GM18498 (cell line): ENCODE data around the gene RUBCN.
"Not testable (repeated sequence)": the region's sequence is repeated elsewhere in the genome, so short reads cannot be mapped to it uniquely, and the experiment has no call there.

Experiments
- ATAC-seq: cut with Tn5 transposase; IDR thresholded peaks from one replicate; pipeline ENCODE4 v1.9.1; 2021; ENCODE audit warnings: mild to moderate bottlenecking, moderate library complexity; ENCODE audit not compliant: unreplicated experiment

RUBCN gene

DNA sequence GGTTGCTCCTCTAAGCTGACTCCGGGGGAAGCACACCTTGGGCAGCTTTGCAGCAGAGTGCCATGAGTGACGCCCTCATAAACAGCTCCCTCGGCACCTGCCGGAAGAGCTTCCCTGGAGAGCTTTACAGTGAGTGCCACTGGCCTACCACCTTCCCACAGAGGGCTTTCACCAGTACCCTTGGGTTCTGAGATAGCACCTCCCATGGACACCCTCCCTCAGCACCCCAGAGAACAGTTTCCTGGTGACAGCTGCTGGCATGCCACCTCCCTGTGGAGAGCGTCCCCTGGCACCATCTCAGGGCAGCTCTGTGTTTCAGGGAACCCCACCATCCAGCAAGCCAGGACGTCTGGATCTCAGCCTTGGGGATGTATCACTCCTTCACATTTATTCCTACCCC, 49.1 kb downstream of the RUBCN start:
- ATAC-seq = no peak

- ATAC-seq = no peak
These were observed 49.8 kb downstream of the RUBCN start for GRCh38 chr3:197686899-197687298.

GRCh38 chr3:197685546-197685945, 51.2 kb downstream of the RUBCN start:
- ATAC-seq = no peak

DNA sequence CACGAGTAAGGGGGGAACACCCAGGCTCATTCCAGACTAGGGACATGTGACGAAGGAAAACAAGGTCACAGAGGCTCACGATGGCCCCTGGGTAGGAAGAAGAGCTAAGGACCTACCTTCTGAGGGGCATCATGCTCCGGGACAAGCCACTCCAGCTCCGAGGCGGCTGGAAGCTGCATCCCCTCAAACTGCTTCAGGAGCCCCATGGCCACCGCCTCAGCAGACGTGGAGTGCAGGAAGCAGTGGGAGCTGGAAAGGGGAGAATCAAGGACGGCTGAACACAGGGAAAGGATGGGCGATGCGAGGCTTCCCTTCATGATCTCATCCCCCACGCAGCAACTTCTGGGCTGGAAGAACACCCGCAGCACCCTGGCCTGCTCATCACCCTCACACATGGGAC, 53.5 kb downstream of the RUBCN start:
- ATAC-seq = no peak

GRCh38 chr3:197682713-197683112, 54.0 kb downstream of the RUBCN start:
- no peak for ATAC-seq

DNA sequence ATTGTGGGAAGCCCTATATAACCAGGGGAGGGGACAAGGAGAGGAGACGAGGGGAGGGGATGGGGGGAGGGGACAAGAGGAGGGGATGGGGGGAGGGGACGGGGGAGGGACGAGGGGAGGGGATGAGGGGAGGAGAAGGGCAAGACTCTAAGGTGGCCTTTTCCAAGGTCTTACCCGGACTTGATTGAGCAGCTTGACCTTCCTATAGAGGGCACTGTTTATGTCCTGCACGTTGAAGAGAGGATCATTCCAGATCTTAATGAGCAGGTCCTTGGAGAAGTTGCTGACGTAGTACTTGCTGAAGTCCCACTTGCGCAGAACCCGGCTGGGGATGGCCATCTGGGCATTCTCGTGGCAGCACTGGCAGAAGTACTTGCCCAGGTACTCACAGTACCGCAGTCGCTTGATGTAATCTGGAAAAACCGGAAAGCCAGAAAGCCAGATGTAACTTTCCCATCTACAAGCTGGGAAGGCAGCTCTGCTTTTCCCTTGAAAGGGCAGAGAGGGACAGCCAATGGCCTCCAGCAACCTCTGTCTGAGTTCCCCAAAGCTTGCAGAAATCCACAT, 55.7 kb downstream of the RUBCN start:
- no peak for ATAC-seq

DNA sequence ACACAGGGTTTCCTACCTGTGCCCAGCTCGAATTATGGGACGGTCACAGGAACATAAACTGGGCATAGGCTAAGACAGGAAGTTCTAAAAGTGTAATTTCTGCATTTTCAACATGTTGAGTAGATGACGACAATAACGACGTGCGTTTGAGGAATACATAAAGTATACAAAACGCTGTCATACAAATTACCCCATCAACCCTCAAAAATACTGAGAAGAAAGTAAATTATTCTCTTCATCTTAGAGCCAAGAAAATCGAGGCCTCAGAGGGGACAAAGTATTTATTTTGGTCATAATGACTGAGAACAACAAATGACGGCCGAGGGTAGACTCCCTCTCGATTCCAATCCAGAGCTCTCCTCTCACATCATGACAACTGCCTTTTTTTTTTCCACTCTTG, 60.8 kb downstream of the RUBCN start:
- ATAC-seq = no peak

DNA sequence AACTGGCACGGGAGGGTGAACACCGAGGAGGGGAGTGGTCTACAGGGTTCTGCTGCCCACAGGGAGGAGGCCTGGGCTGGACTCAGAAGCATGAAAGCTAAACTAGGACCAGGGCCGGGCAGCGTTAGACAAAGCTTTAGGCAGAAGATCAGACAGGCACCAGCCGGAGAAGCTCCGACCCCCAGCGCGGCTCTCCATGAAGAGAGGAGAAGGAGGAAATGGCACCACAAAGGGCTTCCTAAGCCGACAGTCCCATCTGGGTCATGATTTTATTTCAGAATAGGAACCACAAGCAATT, 61.2 kb downstream of the RUBCN start:
- no peak for ATAC-seq

DNA sequence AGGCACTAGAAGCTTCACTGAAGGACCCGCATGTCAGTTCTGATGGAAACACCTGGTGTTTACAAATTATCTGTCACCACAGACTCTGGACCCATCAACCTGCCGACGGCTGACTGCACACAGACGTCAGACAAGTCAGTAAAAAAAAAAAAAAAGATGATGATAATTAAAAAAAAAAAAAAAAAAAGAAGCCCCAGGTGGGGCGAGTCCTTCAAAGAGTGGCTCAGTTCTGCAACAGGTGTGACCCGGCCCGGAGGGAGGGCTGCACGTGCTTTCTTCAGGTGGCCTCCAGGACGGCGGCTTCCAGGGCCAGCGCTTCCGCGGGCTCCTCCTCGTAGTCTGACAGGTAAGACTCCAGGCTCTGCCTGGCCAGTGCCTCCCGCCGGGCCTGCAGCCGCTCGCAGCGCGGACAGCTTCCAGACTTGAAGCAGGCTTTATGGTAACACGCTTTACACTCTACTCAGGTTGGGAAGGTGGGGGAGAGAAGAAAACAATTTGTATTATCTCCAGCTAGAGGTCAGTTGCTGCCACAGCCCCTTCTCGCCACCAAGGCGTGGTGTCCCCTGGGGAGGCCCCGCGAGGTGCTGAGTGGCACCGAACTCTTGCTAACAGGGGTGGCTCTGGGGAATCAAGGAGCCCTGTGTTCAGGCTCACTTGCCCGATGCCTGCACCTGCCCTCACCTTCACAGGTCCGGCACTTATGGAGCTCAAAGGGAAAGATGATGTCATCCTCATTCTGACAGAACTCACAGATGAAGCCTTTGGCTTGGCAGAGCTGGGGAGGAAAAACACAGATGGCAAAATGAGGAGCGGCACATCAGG, 61.8 kb downstream of the RUBCN start:
- ATAC-seq = no peak

DNA sequence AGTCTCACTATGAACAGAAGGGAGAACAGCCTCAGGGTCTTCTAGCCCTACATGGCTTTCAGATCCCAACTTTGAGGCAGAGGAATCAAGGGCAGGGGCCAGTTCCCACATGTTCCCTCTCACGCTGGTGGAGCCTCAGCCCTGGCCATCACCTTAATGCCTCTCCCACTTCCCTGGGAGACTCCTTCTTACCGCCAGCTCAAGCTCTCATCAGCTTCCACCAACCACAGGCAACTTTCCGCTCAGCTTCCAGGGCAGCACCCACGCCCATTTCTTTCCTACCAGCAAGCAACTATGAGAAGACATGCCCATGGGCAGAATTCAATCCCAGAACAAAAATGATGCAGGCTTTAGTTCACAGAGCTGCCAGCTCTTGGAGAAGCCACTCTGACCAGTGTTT, 63.5 kb downstream of the RUBCN start:
- ATAC-seq = no peak

- ATAC-seq = no peak
These were observed 66.3 kb downstream of the RUBCN start for GRCh38 chr3:197670361-197670760.

DNA sequence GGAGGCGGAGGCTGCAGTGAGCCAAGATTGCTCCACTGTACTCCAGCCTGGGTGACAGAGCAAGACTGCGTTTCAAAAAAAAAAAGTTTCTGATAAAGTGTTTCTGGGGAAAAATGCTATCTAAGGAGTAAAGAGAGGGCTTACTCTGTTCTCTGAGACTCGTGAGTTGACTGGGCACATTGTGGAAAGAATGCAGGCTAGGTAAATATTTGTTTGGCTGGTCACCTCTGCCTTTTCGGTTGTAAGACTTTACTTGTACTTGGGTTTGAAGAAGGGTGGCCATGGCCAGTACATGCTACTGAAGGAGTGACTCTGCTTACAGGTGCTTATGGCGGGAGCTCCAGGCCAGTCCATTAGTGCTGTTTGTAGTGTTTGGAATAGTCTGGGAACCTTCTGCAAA, 68.7 kb downstream of the RUBCN start:
- no peak for ATAC-seq

- not testable (repeated sequence) for ATAC-seq
These were observed 69.4 kb downstream of the RUBCN start for GRCh38 chr3:197667293-197667692.

DNA sequence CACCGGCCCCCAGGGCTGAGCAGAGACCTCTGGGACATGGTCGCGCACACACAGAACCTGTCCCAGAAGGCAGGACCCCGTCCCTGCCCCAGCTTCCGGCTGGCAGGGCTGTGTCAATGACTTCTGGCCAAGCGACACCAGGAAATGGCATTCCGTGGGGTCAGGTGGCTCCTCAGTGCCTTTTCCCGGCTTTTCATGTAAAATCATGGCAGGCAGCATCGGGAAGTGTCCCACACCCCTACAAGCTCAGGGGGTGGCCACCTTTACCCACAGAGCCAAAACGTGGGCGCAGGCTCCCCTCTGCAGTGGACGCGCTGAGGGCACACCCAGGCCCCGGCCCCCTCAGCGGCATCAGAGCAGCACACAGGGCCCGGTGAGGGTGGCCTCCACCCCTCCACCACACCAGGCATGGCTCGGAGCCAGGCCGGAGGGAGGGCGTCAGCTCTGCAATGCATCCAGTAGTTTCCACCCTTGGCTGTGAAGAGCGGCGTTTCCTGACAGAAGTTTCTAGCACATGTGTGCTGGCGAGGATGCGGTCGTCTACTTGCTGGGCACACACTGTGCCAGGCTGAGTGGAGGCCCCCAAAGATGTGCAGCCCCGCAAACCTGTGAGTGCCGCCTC, 70.4 kb downstream of the RUBCN start:
- ATAC-seq = not testable (repeated sequence)

DNA sequence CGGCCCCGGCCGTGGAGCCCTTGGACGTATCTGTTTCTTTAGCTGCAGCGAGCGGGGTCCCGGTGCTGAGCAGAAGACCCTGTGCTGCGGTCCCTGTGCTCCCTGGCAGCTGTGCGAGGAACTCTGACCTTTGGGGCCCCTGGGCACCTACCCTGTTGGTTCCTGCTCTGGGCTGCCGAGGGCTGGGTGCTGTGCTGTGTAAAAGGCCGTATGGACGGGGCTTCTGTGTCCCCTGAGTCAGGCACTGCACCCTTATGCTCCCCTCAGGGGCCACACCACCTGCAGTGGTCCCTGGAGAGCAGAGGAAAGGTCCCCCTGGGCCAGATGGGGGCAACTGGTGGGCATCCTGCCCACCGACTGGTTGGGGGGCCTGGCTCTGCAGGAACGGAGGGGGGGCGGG, 71.2 kb downstream of the RUBCN start:
- ATAC-seq = peak; percentile 2

DNA sequence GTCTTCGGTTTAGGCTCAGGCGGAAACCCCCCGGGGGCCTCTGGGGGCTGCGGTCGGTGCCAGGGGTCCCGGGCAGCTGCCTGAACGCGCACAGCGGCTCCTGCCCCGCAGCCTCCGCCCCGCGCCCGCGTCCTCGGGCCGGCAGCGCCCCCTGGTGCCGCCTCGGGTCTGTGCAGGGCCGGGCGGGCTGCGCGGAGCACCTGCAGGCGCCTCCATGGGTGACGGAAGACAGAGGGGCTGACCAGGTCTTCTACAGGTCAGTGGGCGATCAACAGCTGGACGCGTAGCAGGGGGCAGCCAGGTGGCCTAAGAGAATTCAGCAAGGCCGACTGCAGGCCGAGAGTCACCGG, 71.6 kb downstream of the RUBCN start:
- peak; percentile 85 for ATAC-seq

DNA sequence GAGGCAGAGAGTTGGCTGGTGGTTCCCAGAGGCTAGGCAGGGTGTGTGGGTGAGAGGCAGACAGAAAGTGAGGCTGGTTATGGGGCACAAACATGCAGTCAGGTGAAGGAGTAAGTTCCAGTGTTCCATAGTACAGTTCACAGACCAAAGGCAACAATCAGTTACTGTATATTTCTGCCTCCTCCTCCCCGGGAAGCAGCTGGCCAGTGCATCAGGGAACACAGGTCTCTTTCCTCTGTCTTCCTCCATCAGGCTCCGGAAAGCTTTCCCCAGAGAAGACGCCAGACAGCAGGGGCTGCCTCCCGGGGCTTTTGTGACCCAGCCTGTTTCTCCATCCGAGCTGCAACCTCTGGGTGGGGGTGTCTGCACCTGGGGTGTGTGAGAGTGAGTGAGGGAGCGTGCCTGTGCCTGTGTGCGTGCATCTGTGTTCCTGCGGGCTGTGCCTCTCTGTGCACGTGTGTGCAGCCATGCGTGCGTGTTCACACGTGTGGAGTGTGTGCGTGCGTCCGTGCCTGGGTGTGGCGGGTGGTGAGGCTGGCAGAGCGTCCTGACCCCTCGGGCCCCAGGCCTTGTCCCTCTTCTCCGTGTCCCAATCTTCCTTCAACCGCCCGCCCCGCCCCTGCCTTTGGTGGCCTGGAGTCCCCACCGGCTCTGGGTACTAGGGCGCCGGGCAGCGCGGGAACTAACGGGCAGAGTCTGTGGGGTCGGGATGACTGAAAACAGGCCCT, 72.1 kb downstream of the RUBCN start:
- peak; percentile 59 for ATAC-seq

- not testable (repeated sequence) for ATAC-seq
These were observed 73.2 kb downstream of the RUBCN start for GRCh38 chr3:197663367-197664140.

- ATAC-seq = not testable (repeated sequence)
These were observed 74.4 kb downstream of the RUBCN start for GRCh38 chr3:197662352-197662751.

GRCh38 chr3:197661874-197662273, 74.8 kb downstream of the RUBCN start:
- ATAC-seq = not testable (repeated sequence)

DNA sequence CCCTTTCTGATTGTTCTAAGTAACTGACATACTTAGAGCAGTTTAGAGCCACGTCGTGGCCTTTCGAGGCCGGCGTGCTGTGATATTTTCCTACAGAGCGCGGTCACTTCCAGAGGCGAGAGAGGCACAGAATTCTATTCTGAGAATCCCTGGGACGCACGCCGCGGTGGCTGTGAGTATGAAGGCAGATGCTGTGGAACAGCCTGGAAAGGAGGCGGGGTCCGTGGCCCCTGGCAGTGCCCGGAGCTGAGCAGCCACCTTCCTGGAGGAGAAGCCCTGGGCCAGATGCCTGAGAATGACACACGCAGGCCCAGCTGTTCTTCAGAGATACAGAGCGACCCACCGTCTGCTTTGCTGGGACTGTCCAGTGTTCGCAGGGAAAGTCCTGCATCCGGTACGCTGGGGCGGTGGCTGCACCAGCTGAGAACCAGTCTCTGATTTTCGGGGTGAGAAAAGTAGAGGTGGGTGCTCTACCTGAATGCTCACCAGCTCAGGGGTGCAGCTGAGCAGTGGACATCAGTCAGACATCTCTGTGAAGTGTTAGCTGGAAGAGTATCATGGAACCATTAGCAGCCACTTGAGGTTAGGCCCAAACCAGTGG, 75.4 kb downstream of the RUBCN start:
- not testable (repeated sequence) for ATAC-seq
